CD4-positive, alpha-beta T cell (primary cell): ENCODE results near the gene KCTD16. TPM values are rescaled to one million over a fixed set of nuclear protein-coding genes. Genes with fewer than 3 reads are reported as not detected.

Source experiments
- ATAC-seq: fragments of 200-7000 bp; cut with Tn5 transposase; one replicate; pipeline ENCODE4 v1.10.0; 2022; ENCODE audit warnings: mild to moderate bottlenecking; ENCODE audit not compliant: poor library complexity
- CTCF ChIA-PET: fragments of 350-600 bp; sonication (Branson Sonifier 250); formaldehyde crosslinking; loops from one replicate; lab custom pipeline; 2021; ENCODE audit warnings: antibody characterized with exemption, inconsistent platforms; lab: Charles Lee
- POLR2A ChIA-PET: fragments of 350-600 bp; sonication (Branson Sonifier 250); formaldehyde crosslinking; loops from one replicate; lab custom pipeline; 2021; ENCODE audit warnings: antibody characterized with exemption, inconsistent platforms; lab: Charles Lee
- DNase-seq, 14 experiments: peaks; one replicate each; pipeline ENCODE4 v3.0.0-alpha.2; 2013 to 2020; ENCODE audit warnings: mixed read lengths in 2 of 14
- H3K27ac ChIP-seq, 2 donors: one replicate each; pipeline versions ENCODE4 v1.5.1 to v1.7.0; 2013; ENCODE audit warnings: low read length in 2 of 2, low read depth in 1 of 2, mild to moderate bottlenecking in 1 of 2
- H3K27me3 ChIP-seq, 2 experiments: 1 replicate in 1 of 2; 2 replicates in 1 of 2; pipeline versions ENCODE4 v1.6.1 to v1.7.0; 2013; ENCODE audit warnings: low read length in 2 of 2, control low read depth in 1 of 2, mild to moderate bottlenecking in 1 of 2, moderate library complexity in 1 of 2; ENCODE audit not compliant: insufficient read depth in 2 of 2, control insufficient read depth in 1 of 2
- H3K36me3 ChIP-seq: one replicate; pipeline ENCODE4 v1.6.1; 2013; ENCODE audit warnings: low read length, control low read depth; ENCODE audit not compliant: insufficient read depth
- H3K4me1 ChIP-seq: one replicate; pipeline ENCODE4 v1.6.1; 2013; ENCODE audit warnings: low read length, control low read depth; ENCODE audit not compliant: insufficient read depth
- H3K4me3 ChIP-seq: one replicate; pipeline ENCODE4 v1.5.1; 2013; ENCODE audit warnings: mild to moderate bottlenecking, low read length, moderate library complexity
- H3K9me3 ChIP-seq, 2 experiments: 1 replicate in 1 of 2; 2 replicates in 1 of 2; pipeline versions ENCODE4 v1.6.1 to v1.7.0; 2013; ENCODE audit warnings: low read length in 2 of 2, mild to moderate bottlenecking in 2 of 2, control low read depth in 1 of 2, moderate library complexity in 1 of 2; ENCODE audit not compliant: control insufficient read depth in 1 of 2, insufficient read depth in 1 of 2
- H3K27ac Mint-ChIP-seq: one replicate; pipeline ENCODE4 v1.8.0; 2020; ENCODE audit warnings: mixed read lengths
- H3K27me3 Mint-ChIP-seq: one replicate; pipeline ENCODE4 v1.8.0; 2021; ENCODE audit warnings: mixed read lengths
- H3K36me3 Mint-ChIP-seq: one replicate; pipeline ENCODE4 v1.8.0; 2021; ENCODE audit warnings: low read depth, mixed read lengths
- H3K4me1 Mint-ChIP-seq: one replicate; pipeline ENCODE4 v1.8.0; 2021; ENCODE audit warnings: low read depth, mixed read lengths
- H3K4me3 Mint-ChIP-seq: one replicate; pipeline ENCODE4 v1.8.0; 2020; ENCODE audit warnings: mild to moderate bottlenecking, mixed read lengths
- H3K9me3 Mint-ChIP-seq: one replicate; pipeline ENCODE4 v1.8.0; 2020; ENCODE audit warnings: mixed read lengths
- intact Hi-C, 2 experiments: fragments of 100-400 bp; cut with DNase I in 1 of 2; cut with micrococcal nuclease in 1 of 2; formaldehyde crosslinking; loops; one replicate each; pipeline versions ENCODE4 v1.15.1 to v1.9.0; 2023 to 2025; cut with DNase I, micrococcal nuclease
- total RNA-seq, 174 experiments: library from RNA in 2 of 174; stranded (reverse) in 2 of 174; gene quantifications; one replicate each; pipeline ENCODE4 v1.2.3 and lab custom pipeline; 2021 to 2026
- TF ChIP-seq, protein P1 (sequence below): fragments of 200-600 bp; IDR thresholded peaks from one replicate; pipeline ENCODE4 v1.8.0; 2022; ENCODE audit warnings: antibody characterized with exemption, mild to moderate bottlenecking

KCTD16 gene
- total RNA-seq, 2 experiments from 2014 or later = not detected

DNA sequence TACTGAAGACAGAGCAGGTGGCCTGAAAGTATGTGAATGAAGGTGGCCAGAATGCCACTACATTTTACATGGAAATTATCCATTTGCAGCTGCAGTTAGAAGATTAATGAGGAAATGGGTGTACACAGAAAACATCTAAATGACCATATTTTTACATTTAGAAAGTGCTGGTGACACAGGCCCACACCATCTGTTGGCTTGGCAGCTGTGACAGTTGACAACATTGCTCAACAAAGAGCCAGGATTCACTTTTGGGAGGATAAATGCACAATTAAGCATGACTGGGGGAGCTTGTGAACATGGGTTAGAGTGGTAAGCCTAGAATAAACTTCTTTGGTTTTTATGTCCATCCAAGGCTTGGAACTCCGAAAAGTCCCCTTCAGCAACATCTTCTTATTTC is 360.5 kb downstream of the KCTD16 start:
- ATAC-seq (no peak), DNase-seq (no peak)
- H3K27me3 Mint-ChIP-seq = no peaks in the 10 kb centered on the region
- ChIA-PET CTCF (no interaction called here), POLR2A (no interaction called here)
- TF ChIP-seq, protein P1, sequence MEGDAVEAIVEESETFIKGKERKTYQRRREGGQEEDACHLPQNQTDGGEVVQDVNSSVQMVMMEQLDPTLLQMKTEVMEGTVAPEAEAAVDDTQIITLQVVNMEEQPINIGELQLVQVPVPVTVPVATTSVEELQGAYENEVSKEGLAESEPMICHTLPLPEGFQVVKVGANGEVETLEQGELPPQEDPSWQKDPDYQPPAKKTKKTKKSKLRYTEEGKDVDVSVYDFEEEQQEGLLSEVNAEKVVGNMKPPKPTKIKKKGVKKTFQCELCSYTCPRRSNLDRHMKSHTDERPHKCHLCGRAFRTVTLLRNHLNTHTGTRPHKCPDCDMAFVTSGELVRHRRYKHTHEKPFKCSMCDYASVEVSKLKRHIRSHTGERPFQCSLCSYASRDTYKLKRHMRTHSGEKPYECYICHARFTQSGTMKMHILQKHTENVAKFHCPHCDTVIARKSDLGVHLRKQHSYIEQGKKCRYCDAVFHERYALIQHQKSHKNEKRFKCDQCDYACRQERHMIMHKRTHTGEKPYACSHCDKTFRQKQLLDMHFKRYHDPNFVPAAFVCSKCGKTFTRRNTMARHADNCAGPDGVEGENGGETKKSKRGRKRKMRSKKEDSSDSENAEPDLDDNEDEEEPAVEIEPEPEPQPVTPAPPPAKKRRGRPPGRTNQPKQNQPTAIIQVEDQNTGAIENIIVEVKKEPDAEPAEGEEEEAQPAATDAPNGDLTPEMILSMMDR = no peak
- Histone ChIP-seq H3K4me3 (no peak overlapping the region), H3K9me3 (peaks cover 0 to 9% of the 10 kb centered on the region in 2 experiments), H3K36me3 (no peaks in the 10 kb centered on the region), H3K4me1 (no peaks in the 10 kb centered on the region), H3K27me3 (no peaks in the 10 kb centered on the region), H3K27ac (no peak overlapping the region)
- intact Hi-C loops = no loop called here
- H3K27ac Mint-ChIP-seq = no peak overlapping the region
- no peaks in the 10 kb centered on the region for H3K36me3 Mint-ChIP-seq
- H3K9me3 Mint-ChIP-seq = peaks cover 16% of the 10 kb centered on the region
- no peak overlapping the region for H3K4me3 Mint-ChIP-seq
- no peaks in the 10 kb centered on the region for H3K4me1 Mint-ChIP-seq

Other genes starting within 250 kb of the KCTD16 start
- gene YIPF5, start 214 bp upstream of the KCTD16 start, total RNA-seq = 10 to 100 TPM; 57.6 to 64.8 TPM